ENCODE data around the gene TMEM117.
A peak's percentile ranks its signal among the peaks of the same experiment; 100 is the strongest.
"Not testable (repeated sequence)": the region's sequence is repeated elsewhere in the genome, so short reads cannot be mapped to it uniquely, and the experiment has no call there.

TMEM117 gene

DNA sequence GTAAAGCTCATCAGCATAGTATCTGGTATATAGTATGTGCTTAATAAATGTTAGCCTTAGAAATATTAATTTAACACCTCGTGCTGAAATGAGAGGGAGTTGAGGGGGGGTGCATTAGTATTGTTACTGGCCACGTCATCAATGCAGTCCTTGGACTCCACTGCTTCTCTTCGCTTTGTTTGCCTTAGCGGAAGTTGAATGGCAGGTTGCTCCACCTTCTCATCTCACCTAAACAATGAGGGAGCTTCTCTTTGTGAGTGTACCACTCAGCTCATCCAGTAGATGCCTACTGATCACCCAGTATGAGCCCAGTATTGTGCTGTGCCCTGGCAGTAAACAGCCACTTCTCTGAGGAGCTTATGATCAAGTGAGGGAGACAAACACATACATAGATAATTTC lies 4.5 kb downstream of the TMEM117 start:
- DNase-seq (ENCODE audit: low read depth in 2 of 3, low spot score in 1 of 3) = no peak

DNA sequence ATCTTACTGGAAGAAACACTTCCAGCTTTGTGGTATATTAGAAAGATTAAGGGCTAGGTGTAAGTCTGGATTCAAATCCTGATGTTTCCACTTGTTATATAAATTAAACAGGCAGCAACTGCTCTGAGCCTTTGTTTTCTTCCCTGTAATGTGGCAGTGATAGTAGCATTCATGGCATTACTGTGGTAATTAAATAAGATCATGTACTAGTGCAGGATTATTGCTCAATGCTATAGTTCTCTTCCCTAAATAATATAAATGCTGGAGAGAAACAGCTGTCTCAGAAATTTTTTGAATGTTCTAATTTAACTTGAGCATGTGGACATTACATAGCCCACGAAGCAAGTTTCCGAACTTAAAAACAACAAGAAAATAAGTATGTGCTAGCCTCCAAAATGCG lies 5.4 kb downstream of the TMEM117 start:
- DNase-seq (ENCODE audit: low read depth in 2 of 3, low spot score in 1 of 3) = no peak

DNA sequence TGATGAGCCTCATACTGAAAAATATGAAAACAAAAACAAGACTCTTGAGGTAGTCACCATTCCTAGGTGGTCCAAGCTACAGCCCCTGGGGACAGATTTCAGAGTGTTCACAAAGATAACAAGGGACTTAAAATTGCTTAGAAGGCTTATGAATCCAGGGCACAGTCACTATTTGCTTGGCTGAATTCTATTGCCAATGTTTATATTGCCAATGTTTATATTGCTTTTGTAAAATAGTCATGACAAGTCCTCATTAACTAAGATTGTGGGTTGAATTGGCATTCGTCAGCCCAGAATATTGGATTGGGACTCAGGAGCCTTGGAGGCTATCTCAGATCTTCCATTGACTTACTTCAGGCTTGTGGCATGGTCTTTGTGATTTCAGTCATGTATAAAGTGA lies 6.4 kb downstream of the TMEM117 start:
- no peak for DNase-seq (ENCODE audit: low read depth in 2 of 3, low spot score in 1 of 3)

DNA sequence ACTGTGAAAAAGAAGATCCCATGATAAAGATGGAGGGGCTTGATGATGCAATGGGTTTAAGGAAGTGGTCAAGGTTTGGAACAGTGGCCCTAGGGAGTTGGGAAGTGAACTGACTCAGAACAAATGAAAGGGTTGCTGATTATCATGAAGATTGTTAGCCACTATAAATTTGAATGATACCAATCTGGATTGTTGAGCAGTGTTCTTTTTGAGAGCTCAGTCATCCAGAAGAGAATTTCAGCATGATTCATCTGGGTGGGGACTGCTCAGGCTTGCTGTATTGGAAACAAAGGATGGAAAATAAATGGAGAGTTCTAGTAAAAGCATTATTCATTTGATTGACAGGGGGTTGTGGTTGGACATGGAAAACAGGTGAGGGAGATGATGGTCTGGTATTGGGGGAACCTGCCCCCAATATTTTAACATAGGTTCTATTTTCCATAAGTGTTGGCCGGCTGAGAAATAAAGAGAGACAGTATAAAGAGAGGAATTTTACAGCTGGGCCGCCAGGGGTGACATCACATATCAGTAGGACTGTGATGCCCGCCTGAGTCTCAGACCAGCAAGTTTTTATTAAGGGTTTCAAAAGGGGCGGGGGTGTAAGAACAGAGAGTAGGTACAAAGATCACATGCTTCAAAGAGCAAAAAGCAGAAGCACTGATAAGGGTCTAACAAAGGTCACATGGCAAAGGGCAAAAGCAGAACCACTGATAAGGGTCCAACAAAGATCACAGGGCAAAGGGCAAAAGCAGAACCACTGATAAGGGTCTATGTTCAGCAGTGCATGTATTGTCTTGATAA lies 11.7 kb downstream of the TMEM117 start:
- DNase-seq (ENCODE audit: low read depth in 2 of 3, low spot score in 1 of 3) = not testable (repeated sequence)

DNA sequence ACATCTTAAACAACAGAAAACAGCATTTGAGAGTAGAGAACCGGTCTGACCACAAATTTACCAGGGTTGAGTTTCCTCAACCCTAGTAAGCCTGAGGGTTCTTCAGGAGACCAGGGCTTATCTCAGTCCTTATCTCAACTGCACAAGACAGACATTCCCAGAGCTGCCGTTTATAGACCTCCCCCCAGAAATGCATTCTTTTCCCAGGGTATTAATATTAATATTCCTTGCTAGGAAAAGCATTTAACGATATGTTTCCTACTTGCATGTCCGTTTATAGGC lies 12.3 kb downstream of the TMEM117 start:
- no peak for DNase-seq (ENCODE audit: low read depth in 2 of 3, low spot score in 1 of 3)

DNA sequence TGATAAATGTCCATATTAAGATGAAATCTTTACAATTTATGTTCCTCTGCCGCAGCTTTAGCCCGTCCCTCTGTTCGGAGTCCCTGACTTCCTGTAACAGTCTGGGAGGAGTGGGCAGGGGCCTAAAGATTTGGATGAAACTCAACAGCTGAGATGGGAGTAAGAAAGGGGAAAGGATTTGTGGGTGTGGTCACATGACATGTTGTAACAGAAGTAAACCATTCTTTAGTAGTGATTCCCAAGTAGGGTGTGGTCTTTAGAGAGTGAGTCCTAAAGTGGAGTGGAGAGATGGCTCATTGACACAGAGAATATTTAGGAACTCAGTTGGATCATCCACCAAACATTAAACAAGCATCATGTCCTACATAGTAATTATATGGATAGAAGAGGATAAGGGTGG lies 12.9 kb downstream of the TMEM117 start:
- DNase-seq (ENCODE audit: low read depth in 2 of 3, low spot score in 1 of 3) = no peak

DNA sequence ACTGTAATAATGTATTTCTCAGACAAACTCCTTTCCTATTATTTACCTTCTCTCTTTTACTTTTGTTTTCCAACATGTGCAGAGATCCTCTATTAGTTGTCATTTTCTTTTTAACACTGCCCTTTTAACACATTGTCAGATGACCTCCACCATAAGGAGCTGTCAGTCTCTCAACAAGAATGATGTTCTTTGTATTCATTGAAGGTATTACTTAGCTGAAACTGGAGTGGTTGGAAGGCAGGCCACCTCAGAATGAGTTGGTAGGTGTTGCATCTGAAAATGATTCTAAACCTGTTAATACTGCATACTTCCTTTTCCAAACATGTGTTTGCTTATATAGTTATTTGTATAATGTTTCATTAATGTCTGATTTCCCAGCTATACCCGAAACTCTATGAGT lies 16.9 kb downstream of the TMEM117 start:
- DNase-seq (ENCODE audit: low read depth in 2 of 3, low spot score in 1 of 3) = no peak

DNA sequence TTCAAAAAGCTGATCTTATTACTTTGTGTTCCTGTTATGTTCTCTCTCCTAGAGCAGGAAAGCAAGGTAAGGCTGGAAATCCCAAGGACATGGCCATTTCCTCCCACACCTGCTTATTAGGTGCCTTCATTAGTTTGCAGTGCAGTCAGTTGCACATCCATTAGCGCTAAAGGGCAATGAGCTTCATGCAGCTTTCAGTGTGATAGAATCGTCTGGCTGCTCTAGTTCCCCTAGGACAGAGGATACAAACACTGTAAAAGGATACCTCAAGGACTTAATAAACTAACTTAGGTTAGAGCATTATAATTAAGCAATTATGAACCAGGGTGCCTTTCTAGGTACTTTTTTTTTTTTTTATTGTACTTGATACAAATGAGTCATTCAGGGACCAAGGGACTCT lies 21.1 kb downstream of the TMEM117 start:
- DNase-seq (ENCODE audit: low read depth in 2 of 3, low spot score in 1 of 3) = no peak

DNA sequence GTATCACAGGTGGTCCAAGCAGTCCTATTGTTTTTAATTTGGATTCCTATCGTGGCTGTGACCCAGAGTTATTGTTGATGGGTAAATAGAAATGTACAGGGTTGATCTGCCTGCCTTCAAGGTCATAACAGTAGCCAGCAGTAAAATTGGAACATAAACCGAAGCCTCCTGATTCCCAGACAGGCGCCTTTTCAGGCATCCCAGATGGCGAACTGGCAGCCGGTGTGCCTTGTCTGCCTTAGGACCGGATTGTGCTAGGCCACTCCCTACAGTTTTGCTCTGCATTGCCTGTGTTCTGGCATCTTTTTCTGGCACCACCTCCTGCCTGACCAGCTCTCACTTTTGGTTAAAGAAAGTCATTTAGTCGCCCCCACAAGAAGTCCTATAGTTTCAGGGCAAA lies 22.2 kb downstream of the TMEM117 start:
- no peak for DNase-seq (ENCODE audit: low read depth in 2 of 3, low spot score in 1 of 3)

DNA sequence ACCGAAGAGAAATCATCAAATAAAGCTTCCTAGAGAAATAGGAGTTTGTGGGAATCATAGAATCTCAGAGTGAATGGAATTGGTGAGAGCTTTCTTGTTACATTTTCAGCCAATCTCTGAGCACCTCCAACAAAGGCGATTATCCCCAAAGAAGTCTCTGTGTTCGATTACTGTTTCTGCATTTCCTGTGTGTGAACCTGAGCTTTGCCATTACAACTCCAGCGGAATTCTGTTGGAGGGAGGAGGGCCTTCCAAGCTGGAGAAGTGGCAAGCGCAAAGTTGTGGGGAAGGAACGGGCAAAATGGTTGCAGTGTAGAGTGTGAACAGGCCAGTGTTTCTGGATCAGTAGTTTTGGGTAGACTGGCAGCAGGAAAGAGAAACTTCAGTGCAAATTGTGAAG lies 23.1 kb downstream of the TMEM117 start:
- no peak for DNase-seq (ENCODE audit: low read depth in 2 of 3, low spot score in 1 of 3)

DNA sequence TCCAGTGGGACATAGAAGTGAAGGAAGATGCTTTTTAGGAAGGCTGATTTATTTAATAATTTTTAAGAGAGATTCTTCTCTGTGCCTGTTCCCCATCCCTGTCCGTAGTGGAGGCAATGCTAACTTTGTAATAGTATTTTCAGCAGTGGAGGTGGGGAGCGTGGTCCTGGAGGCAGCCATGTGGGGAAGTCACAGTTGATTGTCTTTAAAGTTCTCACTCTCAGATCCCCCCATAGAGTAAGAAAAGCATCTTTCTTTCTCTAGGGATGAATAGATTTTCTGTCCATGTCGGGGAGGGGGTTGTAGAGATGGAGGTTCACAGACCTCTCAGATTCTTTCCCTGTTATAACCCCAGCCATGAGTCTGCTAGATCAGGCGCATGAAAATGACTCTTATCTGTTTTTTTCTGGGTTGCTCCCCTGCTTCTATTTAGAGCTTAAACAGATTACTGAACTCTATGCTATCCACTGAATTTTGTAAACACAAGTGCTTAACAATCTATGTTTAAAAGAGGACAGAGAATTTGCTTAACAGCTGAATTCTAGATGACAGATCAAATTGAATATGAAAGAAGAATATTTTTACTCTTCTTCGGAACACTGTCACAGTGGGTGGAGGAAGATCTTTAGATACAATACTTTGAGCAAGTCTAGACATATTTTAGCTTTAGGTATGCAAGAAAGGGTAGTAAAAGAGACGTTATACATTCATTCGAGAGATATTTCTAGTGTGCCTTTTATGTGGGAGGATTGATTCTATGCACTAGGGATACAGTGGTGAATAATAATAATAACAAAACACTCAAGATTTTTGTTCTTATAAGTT lies 25.3 kb downstream of the TMEM117 start:
- no peak for DNase-seq (ENCODE audit: low read depth in 2 of 3, low spot score in 1 of 3)

DNA sequence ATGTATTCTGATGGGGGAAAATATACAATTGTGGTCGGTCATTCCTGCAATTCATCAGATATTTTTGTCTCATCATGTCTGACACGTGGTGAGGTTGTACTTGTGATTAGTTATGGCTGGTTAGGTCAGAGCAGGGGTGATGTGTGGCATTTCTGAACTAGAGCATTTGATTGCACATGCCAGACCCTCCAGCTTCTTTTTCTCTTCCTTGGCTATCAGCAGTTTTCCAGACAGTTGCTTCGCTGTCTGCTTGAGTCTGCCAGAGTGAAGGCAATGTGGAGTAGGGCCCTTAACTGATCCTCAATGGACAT lies 25.9 kb downstream of the TMEM117 start:
- no peak for DNase-seq (ENCODE audit: low read depth in 2 of 3, low spot score in 1 of 3)

DNA sequence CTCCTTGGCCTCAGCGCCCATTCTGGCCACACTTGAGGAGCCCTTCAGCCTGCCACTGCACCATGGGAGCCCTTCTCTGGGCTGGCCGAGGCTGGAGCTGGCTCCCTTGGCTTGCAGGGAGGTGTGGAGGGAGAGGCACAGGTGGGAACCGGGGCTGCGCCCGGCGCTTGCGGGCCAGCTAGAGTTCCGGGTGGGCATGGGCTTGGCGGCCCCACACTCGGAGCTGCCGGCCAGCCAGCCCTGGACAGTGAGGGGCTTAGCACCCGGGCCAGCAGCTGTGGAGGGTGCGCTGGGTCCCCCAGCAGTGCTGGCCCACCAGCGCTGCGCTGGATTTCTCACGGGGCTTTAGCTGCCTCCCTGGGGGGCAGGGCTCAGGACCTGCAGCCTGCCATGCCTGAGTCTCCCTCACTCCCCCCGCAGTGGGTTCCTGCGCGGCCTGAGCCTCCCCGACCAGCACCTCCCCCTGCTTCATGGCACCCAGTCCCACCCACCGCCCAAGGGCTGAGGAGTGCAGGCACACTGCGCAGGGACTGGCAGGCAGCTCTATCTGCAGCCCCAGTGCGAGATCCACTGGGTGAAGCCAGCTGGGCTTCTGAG lies 28.0 kb downstream of the TMEM117 start:
- DNase-seq (ENCODE audit: low read depth in 2 of 3, low spot score in 1 of 3) = no peak

DNA sequence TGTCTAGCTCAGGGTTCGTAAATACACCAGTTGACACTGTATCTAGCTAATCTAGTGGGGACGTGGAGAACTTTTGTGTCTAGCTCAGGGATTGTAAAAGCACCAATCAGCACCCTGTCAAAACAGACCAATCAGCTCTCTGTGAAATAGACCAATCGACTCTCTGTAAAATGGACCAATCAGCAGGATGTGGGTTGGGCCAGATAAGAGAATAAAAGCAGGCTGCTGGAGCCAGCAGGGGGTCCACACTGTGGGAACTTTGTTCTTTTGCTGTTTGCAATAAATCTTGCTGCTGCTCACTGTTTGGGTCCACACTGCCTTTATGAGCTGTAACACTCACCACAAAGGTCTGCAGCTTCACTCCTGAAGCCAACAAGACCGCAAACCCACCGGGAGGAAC lies 28.7 kb downstream of the TMEM117 start:
- DNase-seq (ENCODE audit: low read depth in 2 of 3, low spot score in 1 of 3) = not testable (repeated sequence)

DNA sequence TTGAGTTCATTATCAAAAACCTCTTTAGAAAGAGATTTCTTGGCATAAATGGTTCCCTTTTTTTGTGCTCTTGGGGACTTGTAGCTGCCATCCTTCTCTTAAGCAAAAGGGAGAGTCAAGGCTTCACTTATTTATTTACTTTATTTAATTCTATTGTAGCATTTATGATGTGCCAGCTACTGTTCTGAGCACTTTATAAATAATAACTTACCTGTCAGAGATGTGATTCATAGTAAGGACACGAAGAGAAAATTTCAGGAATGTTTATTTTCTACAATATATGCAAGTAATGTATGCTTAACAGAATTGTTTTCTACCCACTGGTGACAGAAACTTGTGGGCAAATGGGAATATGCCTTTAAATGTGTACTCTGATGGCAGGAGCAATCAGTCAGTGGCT lies 33.3 kb downstream of the TMEM117 start:
- no peak for DNase-seq (ENCODE audit: low read depth in 2 of 3, low spot score in 1 of 3)

DNA sequence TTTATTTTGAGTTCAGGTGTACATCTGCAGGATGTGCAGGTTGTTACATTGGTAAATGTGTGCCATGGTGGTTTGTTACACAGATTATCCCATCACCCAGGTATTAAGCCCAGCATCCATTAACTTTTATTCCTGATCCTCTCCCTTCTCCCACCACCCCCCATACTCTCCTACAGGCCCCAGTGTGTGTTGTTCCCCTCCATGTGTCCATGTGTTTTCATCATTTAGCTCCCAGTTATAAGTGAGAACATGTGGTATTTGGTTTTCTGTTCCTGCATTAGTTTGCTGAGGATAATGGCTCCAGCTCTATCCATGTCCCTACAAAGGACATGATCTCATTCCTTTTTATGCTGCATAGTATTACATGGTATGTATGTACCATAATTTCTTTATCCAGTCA lies 33.9 kb downstream of the TMEM117 start:
- not testable (repeated sequence) for DNase-seq (ENCODE audit: low read depth in 2 of 3, low spot score in 1 of 3)

DNA sequence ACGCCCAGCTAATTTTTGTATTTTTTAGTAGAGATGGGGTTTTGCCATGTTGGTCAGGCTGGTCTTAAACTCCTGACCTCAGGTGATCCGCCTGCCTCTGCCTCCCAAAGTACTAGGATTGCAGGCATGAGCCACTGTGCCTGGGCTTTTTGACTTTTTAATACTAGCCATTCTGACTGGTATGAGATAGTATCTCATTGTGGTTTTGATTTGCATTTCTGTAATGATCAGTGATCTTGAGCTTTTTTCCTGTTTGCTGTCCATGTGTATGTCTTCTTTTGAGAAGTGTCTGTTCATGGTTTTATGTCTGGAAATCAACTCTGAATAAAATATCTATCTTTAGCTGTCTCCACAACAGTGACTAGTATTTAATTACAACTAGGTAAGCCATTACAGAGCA lies 35.4 kb downstream of the TMEM117 start:
- DNase-seq (ENCODE audit: low read depth in 2 of 3, low spot score in 1 of 3) = not testable (repeated sequence)

DNA sequence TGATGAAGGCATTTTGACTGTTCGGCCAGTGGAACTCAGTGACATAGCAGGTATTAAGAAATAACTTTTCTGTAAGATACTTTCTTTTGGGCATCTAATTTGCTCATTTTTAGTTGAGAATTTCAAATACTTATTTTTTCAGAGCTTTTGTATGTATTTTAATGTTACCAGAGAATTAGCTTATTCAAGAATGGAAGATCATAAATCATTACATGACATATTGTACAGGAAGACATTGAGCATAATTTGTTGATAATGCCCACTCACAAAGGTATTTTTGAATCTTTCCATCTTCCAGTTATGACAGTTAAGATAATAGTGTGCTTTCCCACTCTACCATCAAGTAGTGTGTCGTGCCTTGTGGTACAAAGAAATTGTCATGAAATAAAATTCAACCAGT lies 36.5 kb downstream of the TMEM117 start:
- no peak for DNase-seq (ENCODE audit: low read depth in 2 of 3, low spot score in 1 of 3)

DNA sequence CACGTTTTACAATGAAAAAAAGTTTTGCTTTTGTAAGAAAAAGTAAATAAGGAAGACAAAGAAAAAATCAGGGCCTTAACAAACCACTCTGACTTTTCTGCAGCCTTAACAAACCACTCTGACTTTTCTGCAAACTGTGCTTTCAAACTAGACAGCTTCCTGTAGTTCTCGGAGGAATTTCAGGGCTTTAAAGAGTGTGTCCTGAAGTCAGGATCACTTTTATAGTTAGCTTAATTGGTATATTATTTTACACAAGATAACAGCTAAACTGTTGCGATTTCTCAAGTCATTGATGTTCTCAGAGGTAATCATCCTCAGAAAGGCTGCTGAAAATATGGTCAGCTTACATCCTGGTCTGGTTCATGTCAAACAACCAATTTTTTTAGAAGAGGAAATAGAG lies 42.2 kb downstream of the TMEM117 start:
- DNase-seq (ENCODE audit: low read depth in 2 of 3, low spot score in 1 of 3) = no peak

DNA sequence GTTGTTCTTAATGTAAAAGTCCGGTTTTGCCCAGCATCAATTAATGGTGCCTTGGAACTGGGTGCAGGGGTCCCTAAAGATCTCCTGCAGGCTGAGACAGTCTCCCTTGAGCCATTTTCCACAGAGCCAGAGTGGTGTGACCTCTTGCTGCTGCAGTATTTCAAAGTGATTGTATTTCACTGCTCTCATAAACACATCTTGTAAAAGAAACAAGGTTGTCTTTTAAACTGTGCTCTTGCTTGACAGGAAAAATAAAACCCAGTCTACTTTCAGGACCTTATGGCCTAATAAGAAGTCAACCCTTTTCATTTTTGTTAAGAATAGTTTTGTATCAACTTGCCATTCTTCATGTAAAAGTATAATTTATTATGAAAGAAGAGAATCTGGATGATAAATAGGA lies 44.7 kb downstream of the TMEM117 start:
- no peak for DNase-seq (ENCODE audit: low read depth in 2 of 3, low spot score in 1 of 3)

DNA sequence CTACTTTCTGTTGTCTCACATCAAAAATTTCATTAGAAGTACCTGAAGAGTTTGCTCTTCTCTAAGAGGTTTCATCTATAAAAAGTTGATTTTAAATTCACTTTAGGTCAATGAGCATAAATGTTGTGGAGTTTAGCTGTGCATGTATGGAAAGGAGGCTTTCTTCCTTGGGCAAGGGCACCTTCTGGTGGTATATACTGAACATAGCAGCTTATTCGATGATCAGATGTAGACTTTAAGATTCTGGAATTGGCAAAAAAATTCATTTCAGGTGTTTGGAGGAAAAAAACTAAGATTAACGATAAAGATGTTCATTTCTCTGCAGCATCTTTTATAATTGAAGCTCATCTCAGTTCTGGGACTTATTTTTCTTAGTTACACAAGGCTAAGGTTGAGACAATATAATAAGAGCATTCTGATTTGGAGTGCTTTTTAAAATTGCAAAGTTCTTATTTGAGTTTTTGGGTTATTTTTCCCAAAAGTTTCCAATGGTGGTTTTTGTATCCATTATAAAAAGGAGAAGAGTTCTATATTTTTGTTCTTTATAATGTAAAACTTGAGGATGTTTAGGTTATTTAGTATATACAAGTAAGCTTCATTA lies 46.8 kb downstream of the TMEM117 start:
- DNase-seq (ENCODE audit: low read depth in 2 of 3, low spot score in 1 of 3) = peak in 1 of 3 donors; percentile 24

DNA sequence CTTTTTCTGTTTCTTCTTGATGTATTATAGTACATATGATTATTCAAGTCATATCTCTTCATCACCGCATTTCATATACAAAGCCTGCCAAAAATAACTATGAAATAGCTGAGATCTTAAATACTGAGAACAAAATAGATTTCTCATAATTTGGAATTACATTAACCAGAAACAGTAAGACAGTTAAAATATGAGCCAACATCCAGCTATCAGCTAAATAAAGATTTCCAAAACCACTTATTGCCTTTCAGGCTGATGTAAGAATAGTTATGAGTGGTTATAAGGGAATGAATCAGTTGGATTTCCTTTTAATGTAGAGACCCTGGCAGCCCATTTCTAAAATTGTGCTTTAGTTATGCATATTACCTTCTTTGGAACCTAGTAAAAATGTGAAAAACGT lies 47.4 kb downstream of the TMEM117 start:
- DNase-seq (ENCODE audit: low read depth in 2 of 3, low spot score in 1 of 3) = no peak
